ENCODE results near the gene TRIM40.

The TRIM40 gene

DNA sequence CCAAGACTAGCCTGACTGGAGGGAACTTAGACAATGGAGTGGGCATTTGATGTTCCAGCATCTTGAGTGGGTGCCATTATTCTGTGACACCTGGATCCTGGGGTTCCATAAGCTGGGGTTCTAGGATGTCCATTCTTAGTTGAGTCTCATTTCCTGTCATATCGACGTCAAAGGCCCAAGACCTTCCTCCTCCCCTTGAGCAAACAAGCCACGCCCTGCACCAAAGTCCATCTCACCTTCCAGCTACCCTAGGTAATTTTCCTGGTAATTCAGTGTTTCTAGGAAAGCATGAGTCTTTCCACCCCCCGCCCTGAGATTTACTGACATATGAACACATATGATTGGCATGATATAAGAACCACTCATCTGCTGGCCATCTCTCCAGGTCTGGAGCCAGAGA lies at the start of gene TRIM40:
Gene TRIM40 (plus strand): TSS at position 384 of the 400 bp plus-strand sequence. CDS start 897 bp downstream, outside the sequence.
- DNase-seq (ENCODE audit: low read depth in 1 of 2, low spot score in 1 of 2): no peak

DNA sequence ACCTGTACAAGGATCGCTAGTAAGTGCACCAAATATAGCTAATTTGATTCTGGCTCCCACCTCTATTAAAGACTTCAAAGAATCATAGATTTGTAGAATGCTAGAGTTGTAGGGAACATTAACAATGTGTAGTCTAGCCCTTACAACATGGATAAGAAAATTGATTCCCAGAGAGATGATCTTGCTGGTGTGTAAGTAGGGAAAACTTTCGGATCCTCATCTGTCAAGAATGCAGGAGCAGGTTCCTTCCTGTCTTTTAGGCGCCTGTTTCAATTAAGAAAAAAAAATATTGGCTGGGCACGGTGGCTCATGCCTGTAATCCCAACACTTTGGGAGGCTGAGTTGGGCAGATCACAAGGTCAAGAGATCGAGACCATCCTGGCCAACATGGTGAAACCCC lies 48.1 kb upstream of the TRIM40 start:
- no peak for DNase-seq (ENCODE audit: low read depth in 1 of 2, low spot score in 1 of 2)

GRCh38 chr6:30091577-30092381 lies 44.2 kb upstream of the TRIM40 start:
- no peak for DNase-seq (ENCODE audit: low read depth in 1 of 2, low spot score in 1 of 2)

GRCh38 chr6:30092852-30093543 lies 42.9 kb upstream of the TRIM40 start:
- no peak for DNase-seq (ENCODE audit: low read depth in 1 of 2, low spot score in 1 of 2)

- no peak for DNase-seq (ENCODE audit: low read depth in 1 of 2, low spot score in 1 of 2)
Measured at GRCh38 chr6:30093951-30094661, 41.8 kb upstream of the TRIM40 start.

GRCh38 chr6:30096829-30097228 lies 39.1 kb upstream of the TRIM40 start:
- no peak for DNase-seq (ENCODE audit: low read depth in 1 of 2, low spot score in 1 of 2)

DNA sequence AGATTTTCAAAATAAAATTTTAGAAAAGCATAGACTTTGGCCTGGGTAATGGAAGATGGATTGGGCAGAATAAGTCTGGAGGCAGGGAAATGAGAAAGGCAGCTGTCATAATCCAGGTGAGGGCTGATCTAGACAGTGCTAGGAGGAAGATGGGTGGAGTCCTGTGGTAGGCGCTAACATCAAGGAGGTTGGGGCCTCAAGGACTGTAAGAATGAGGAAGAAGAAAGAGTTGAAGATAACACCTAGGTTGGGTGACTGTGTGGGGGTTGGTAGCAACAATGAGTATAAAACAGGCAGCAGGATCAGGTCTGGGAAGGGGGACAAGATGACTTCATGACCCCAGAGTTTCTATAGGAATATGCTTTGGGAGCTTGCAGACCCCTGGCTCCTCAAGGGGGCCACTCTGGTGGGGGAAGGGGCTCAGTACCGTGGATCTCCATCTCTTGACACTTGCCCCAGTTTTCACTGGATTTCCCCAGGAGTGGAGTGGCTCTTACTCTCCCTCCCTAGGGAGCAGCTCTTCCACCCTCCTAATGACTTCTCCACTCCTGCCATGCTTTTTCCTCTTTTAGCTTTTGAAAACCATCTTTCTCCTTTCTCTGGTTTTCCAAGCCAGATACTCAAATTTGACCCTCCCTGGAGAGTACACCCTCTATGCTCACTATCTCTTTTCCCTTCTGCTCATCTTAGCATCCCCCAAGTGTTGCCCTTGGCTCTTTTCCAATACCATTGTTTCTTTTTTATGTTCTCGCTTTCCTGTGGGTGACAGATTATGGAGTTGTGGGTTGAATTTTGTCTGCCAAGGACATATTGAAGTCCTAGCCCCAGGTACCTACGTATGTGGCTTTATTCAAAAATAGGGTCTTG lies 37.8 kb upstream of the TRIM40 start:
- no peak for DNase-seq (ENCODE audit: low read depth in 1 of 2, low spot score in 1 of 2)

DNA sequence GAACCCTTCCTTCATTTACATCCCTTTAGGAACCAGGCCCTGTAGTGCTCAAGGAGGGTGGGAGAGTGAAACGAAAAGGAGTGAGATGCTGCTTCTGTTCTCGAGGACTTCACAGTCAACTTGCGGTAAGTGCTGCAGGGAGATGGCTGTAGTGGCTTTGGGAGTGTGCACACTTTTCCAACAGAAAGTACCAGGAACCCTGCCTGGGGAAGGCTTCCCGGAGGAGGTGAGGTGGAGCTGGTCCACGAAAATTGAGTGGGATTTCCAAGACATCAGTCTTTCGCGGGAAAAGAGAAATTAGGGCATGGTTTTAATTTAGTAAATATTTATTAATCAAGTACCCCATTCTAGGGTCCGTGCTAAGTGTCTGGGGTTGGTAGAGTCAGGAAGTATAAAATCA lies 35.8 kb upstream of the TRIM40 start:
- DNase-seq (ENCODE audit: low read depth in 1 of 2, low spot score in 1 of 2): no peak

GRCh38 chr6:30100585-30101443 lies 35.1 kb upstream of the TRIM40 start:
- DNase-seq (ENCODE audit: low read depth in 1 of 2, low spot score in 1 of 2): no peak

DNA sequence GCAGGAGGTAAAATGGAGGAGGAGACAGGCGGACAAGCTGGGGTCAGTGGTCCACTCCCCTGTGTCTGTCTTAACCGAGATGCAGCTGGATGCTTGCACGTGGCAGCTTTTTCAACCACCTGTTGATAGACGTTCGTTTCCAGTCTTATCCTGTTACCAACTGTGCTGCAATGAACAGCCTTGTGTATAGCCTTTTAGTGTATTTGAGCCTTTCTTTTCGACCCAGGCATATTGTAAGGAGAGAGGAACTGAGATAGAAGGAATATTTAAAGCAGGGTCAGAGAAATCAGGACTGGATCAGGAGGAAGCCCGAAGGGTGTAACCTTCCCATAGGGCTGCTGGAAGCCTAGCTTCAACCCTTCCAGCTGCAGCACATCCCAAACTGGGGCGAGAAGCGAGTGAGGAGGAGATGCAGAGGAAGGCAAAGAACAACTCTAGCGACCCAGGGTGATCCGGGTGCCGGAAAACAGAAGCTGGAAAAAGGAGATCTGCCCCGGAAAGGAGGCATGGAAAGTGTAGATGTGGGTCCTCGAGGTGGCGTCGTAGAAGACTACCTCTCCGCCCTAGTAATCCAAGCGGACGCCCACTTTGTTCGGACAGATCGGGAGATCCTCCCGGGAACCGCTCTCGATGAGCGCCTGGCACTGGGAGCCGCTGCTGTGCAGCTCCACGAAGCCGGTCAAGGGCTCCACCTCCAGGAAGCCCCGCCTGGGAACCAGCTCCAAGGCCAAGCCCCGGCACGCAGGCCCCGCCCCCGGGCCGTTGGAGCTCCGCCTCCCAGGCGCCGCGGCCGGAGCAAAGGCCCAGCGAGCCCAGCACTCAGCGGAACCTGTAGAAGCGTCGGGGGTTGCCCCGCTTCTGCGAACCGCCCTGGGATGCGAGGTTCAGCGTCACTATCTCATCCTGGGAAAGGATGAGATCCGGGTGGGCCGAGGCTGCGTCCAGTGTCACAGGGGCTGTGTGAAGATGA lies 34.2 kb upstream of the TRIM40 start:
- peak; percentile 32 to 54 for DNase-seq (ENCODE audit: low read depth in 1 of 2, low spot score in 1 of 2)

- no peak for DNase-seq (ENCODE audit: low read depth in 1 of 2, low spot score in 1 of 2)
Measured at GRCh38 chr6:30102414-30102969, 33.4 kb upstream of the TRIM40 start.

DNA sequence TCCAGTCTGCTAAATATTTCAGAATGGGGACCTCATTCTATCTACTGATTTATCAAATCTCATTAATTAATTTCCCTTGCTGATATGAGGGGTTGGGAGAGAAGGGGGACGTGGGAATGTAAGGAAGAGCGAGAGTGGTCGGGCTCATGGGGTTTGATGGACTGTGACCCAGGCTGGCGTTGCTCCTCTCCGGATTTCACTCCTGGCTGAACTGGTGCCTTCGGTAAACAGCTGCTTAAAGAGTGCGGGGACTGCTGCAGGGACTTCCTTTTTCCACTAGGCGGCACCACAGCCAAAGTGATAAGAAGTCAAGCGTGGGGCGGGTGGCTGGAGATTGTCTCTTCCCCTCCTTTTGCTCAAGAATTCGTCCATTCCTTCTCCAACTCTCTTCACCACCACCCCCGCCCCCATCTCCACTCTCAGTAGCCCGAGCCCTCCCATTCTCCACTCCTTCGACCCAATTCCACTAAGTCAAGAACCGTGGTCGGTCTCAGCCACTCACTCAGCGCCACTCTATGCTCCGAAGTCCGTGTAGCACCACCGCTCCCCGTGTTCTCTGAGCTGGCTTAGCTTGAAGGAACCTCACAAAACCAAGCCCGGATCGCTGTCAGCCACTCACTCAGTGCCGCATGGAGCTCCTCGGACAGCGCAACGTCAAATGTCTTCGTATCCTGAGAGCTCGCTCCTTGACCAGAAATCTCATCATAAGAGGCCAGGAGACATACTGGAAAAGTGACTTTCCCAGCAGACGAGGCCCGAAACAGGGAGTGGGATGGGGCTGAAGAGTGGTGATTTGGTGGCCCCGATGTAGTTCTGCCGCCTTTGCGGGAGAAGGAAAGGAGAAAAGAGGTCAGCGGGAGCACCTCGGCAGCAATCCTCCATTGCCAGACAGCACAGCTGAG lies 32.7 kb upstream of the TRIM40 start:
- peak; percentile 65 to 82 for DNase-seq (ENCODE audit: low read depth in 1 of 2, low spot score in 1 of 2)

DNA sequence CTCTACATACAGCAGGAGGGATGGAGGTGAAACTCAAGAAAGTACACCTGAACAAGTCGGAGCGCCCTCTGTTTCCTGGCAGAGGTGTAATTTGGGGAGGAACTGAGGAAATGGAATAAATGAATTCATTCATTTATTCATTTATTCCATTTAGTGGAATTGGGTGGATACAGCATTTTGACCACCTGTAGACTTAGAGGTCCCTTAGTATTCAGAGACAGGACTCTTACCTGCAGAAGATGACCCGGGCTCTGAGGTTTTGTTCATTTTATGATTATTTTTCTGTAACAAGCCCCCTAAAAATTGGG lies 32.1 kb upstream of the TRIM40 start:
- no peak for DNase-seq (ENCODE audit: low read depth in 1 of 2, low spot score in 1 of 2)

DNA sequence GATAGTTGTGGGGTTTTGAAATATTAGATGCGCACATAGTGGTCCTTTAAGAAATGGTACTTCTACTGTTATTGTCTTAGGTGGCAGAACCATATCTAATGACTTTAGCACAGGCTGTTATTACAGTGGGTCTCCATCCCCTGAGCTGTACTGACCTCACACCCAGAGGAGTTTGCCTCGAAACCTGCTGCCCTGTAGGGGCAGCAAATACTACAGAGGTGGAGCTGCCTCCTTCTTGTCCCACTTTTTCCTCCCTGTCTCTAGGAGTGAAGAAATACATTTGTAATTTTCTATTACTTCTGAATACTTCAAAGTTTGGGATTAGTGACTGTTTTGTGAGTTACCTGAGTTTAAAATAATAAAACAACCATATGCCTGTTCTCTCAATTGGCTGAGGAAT lies 31.3 kb upstream of the TRIM40 start:
- no peak for DNase-seq (ENCODE audit: low read depth in 1 of 2, low spot score in 1 of 2)

DNA sequence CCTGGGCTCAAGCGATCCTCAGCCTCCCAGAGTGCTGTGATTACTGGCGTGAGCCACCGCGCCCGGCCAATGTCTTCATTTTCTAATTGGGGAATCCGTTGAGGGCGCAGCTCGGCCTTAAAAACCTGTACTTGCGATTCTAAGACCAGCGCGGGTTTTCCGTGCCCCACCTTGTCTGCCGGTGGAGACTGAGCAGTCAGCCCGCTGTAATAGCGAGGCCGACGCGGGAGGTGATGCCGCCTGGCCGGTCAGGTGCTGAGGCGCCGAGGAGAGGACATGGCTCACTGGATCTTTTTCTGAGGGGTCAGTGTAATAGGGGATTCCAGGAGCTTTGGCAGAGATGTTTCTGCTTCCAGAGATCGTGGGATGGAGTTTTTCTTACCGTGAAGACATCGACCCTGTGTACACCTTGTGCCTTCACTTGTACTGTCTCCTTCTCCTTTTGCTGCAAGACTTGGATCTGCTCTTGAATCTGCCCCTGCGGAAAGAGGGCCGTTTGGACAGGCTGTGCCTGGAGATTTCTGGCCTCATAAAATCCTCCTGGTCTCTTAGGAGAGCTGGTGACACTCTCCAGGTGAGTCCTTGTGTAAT lies 24.6 kb upstream of the TRIM40 start:
- no peak for DNase-seq (ENCODE audit: low read depth in 1 of 2, low spot score in 1 of 2)

DNA sequence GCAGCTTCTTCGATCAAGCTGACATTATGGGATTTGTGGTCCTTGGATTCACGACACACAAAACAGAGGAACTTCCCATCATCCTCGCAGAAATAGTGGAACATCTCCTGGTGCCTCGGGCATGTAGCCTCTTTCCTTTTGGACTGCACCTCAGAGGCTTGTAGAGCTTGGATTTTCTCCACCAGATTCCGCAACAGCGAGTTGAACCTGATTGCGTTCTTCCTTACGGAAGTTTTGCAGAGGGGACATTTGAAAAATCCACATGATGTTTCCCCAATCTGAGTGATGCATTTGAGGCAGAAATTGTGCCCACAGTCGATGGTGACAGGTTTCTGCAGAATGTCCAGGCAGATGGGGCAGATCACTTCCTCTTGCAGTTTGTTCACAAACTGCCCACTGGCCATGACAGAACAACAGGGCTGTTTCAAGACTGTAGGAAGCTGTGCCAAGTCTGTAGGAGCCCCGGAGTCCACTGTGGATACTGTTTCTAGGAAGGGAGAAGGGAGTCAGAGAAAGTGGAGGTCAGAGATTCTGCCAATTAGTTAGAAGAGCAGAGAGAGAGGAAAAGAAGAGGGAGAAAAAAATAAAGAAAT lies 23.4 kb upstream of the TRIM40 start:
- no peak for DNase-seq (ENCODE audit: low read depth in 1 of 2, low spot score in 1 of 2)
